ENCODE data around the gene MTG1.
"Not testable (repeated sequence)": the region's sequence is repeated elsewhere in the genome, so short reads cannot be mapped to it uniquely, and the experiment has no call there.

Gene MTG1

GRCh38 chr10:133458021-133458709 is 64.2 kb downstream of the MTG1 start:
- H3K4me3 ChIP-seq = no peak overlapping the region
- H3K27ac ChIP-seq = no peak overlapping the region

- Histone ChIP-seq H3K27ac (no peak overlapping the region), H3K4me3 (no peak overlapping the region)
Observed at GRCh38 chr10:133458710-133459453, 64.9 kb downstream of the MTG1 start.

GRCh38 chr10:133459454-133460207 is 65.7 kb downstream of the MTG1 start:
- Histone ChIP-seq H3K27ac (no peak overlapping the region), H3K4me3 (no peak overlapping the region)

- Histone ChIP-seq H3K27ac (no peak overlapping the region), H3K4me3 (no peak overlapping the region)
Observed at GRCh38 chr10:133460208-133460769, 66.3 kb downstream of the MTG1 start.

GRCh38 chr10:133461027-133461426 is 67.1 kb downstream of the MTG1 start:
- Histone ChIP-seq H3K27ac (no peak overlapping the region), H3K4me3 (no peak overlapping the region)

GRCh38 chr10:133461841-133462240 is 67.9 kb downstream of the MTG1 start:
- H3K27ac ChIP-seq = no peak overlapping the region
- H3K4me3 ChIP-seq = no peak overlapping the region

- Histone ChIP-seq H3K27ac (no peak overlapping the region), H3K4me3 (no peak overlapping the region)
Observed at GRCh38 chr10:133462512-133463305, 68.8 kb downstream of the MTG1 start.

- Histone ChIP-seq H3K4me3 (no peak overlapping the region), H3K27ac (no peak overlapping the region)
Observed at GRCh38 chr10:133464582-133465031, 70.7 kb downstream of the MTG1 start.

- Histone ChIP-seq H3K27ac (no peak overlapping the region), H3K4me3 (no peak overlapping the region)
Observed at GRCh38 chr10:133465191-133465949, 71.4 kb downstream of the MTG1 start.

GRCh38 chr10:133465950-133466474 is 72.1 kb downstream of the MTG1 start:
- H3K27ac ChIP-seq = no peak overlapping the region
- H3K4me3 ChIP-seq = no peak overlapping the region

GRCh38 chr10:133466683-133467275 is 72.8 kb downstream of the MTG1 start:
- no peak overlapping the region for H3K4me3 ChIP-seq
- no peak overlapping the region for H3K27ac ChIP-seq

GRCh38 chr10:133467286-133467911 is 73.4 kb downstream of the MTG1 start:
- Histone ChIP-seq H3K27ac (no peak overlapping the region), H3K4me3 (no peak overlapping the region)

GRCh38 chr10:133469205-133469604 is 75.2 kb downstream of the MTG1 start:
- H3K27ac ChIP-seq, H3K4me3 ChIP-seq: not testable (repeated sequence)

GRCh38 chr10:133471300-133472109 is 77.5 kb downstream of the MTG1 start:
- no peak overlapping the region for H3K4me3 ChIP-seq

More at GRCh38 chr10:133471300-133472109, 77.5 kb downstream of the MTG1 start:
- no peak overlapping the region for H3K27ac ChIP-seq

All from skin epidermis (tissue), 12 donors.